Measurements from ENCODE around the gene INSM1.

INSM1 gene

GRCh38 chr20:20390393-20390792, 22.5 kb downstream of the INSM1 start:
- TF ChIP-seq Cebpa-rat (IDR thresholded peaks at IDR 0.05), result no peak
- Histone ChIP-seq H3K9ac (no peak overlapping the region), H3K9me3 (no peaks in the 10 kb centered on the region), H3K4me2 (no peak overlapping the region), H3K27me3 (no peaks in the 10 kb centered on the region), H3K4me3 (no peak overlapping the region), H3K4me1 (peaks cover 10% of the 10 kb centered on the region), H3K36me3 (peaks cover 29% of the 10 kb centered on the region; the same call in 1 of the 2 replicates), H3K27ac (no peak overlapping the region), H4K20me1 (no peaks in the 10 kb centered on the region)

- H3K4me2 ChIP-seq, result no peak overlapping the region
- H3K4me3 ChIP-seq, result no peak overlapping the region
- H3K9me3 ChIP-seq, result no peaks in the 10 kb centered on the region
- H3K4me1 ChIP-seq, result peaks cover 10% of the 10 kb centered on the region
- no peaks in the 10 kb centered on the region for H4K20me1 ChIP-seq
- no peaks in the 10 kb centered on the region for H3K27me3 ChIP-seq
- peaks cover 33% of the 10 kb centered on the region; the same call in 1 of the 2 replicates for H3K36me3 ChIP-seq
- no peak overlapping the region for H3K27ac ChIP-seq
- H3K9ac ChIP-seq, result no peak overlapping the region
- no peak for TF ChIP-seq Cebpa-rat (IDR thresholded peaks at IDR 0.05)
Measured at GRCh38 chr20:20391115-20391514, 23.2 kb downstream of the INSM1 start.

- Histone ChIP-seq H4K20me1 (no peaks in the 10 kb centered on the region), H3K9me3 (no peaks in the 10 kb centered on the region), H3K27ac (no peak overlapping the region), H3K4me1 (peaks cover 10% of the 10 kb centered on the region), H3K4me2 (no peak overlapping the region), H3K4me3 (no peak overlapping the region), H3K27me3 (no peaks in the 10 kb centered on the region), H3K9ac (no peak overlapping the region), H3K36me3 (peaks cover 36% of the 10 kb centered on the region; the same call in 1 of the 2 replicates)
- TF ChIP-seq Cebpa-rat (IDR thresholded peaks at IDR 0.05), result no peak
Measured at GRCh38 chr20:20391766-20392165, 23.9 kb downstream of the INSM1 start.

GRCh38 chr20:20393207-20394120, 25.6 kb downstream of the INSM1 start:
- no peak overlapping the region for H3K4me3 ChIP-seq
- H3K4me1 ChIP-seq, result no peaks in the 10 kb centered on the region
- H3K4me2 ChIP-seq, result no peak overlapping the region
- H3K9me3 ChIP-seq, result no peaks in the 10 kb centered on the region
- no peak for TF ChIP-seq Cebpa-rat (IDR thresholded peaks at IDR 0.05)
- H3K9ac ChIP-seq, result no peak overlapping the region
- H3K27me3 ChIP-seq, result no peaks in the 10 kb centered on the region
- no peaks in the 10 kb centered on the region for H4K20me1 ChIP-seq
- H3K27ac ChIP-seq, result no peak overlapping the region
- H3K36me3 ChIP-seq, result peaks cover 43% of the 10 kb centered on the region; the same call in 1 of the 2 replicates

- no peak for TF ChIP-seq Cebpa-rat (IDR thresholded peaks at IDR 0.05)
- Histone ChIP-seq H3K4me3 (no peak overlapping the region), H3K4me2 (no peak overlapping the region), H3K4me1 (no peaks in the 10 kb centered on the region), H3K9ac (no peak overlapping the region), H3K27ac (no peak overlapping the region), H3K27me3 (no peaks in the 10 kb centered on the region), H3K36me3 (peaks cover 42% of the 10 kb centered on the region; the same call in 1 of the 2 replicates), H4K20me1 (no peaks in the 10 kb centered on the region), H3K9me3 (no peaks in the 10 kb centered on the region)
Measured at GRCh38 chr20:20395087-20395486, 27.2 kb downstream of the INSM1 start.

- Histone ChIP-seq H3K4me3 (no peak overlapping the region), H3K36me3 (peaks cover 38% of the 10 kb centered on the region; the same call in 1 of the 2 replicates), H3K9ac (no peak overlapping the region), H3K9me3 (no peaks in the 10 kb centered on the region), H4K20me1 (no peaks in the 10 kb centered on the region; the same call in 1 of the 2 replicates), H3K4me1 (no peaks in the 10 kb centered on the region), H3K27me3 (no peaks in the 10 kb centered on the region), H3K27ac (no peak overlapping the region), H3K4me2 (no peak overlapping the region)
- no peak for TF ChIP-seq Cebpa-rat (IDR thresholded peaks at IDR 0.05)
Measured at GRCh38 chr20:20395903-20396568, 28.1 kb downstream of the INSM1 start.

GRCh38 chr20:20396794-20397193, 28.9 kb downstream of the INSM1 start:
- Histone ChIP-seq H3K4me1 (no peaks in the 10 kb centered on the region), H3K4me3 (no peak overlapping the region), H3K27me3 (no peaks in the 10 kb centered on the region), H3K4me2 (no peak overlapping the region), H3K9ac (no peak overlapping the region), H3K9me3 (no peaks in the 10 kb centered on the region), H4K20me1 (no peaks in the 10 kb centered on the region; the same call in 1 of the 2 replicates), H3K27ac (no peak overlapping the region), H3K36me3 (peaks cover 31% of the 10 kb centered on the region; the same call in 1 of the 2 replicates)
- no peak for TF ChIP-seq Cebpa-rat (IDR thresholded peaks at IDR 0.05)

GRCh38 chr20:20398123-20398522, 30.2 kb downstream of the INSM1 start:
- H3K27ac ChIP-seq, result no peak overlapping the region
- H3K4me1 ChIP-seq, result no peaks in the 10 kb centered on the region
- H4K20me1 ChIP-seq, result no peaks in the 10 kb centered on the region; the same call in 1 of the 2 replicates
- no peak overlapping the region for H3K4me3 ChIP-seq
- no peaks in the 10 kb centered on the region for H3K27me3 ChIP-seq
- TF ChIP-seq Cebpa-rat (IDR thresholded peaks at IDR 0.05), result no peak
- no peaks in the 10 kb centered on the region for H3K9me3 ChIP-seq
- peaks cover 18% of the 10 kb centered on the region; the same call in 1 of the 2 replicates for H3K36me3 ChIP-seq
- H3K4me2 ChIP-seq, result no peak overlapping the region
- H3K9ac ChIP-seq, result no peak overlapping the region

- Histone ChIP-seq H3K4me3 (no peak overlapping the region), H3K27me3 (no peaks in the 10 kb centered on the region), H4K20me1 (no peaks in the 10 kb centered on the region; the same call in 1 of the 2 replicates), H3K4me2 (no peak overlapping the region), H3K9me3 (no peaks in the 10 kb centered on the region), H3K36me3 (peaks cover 15% of the 10 kb centered on the region; the same call in 1 of the 2 replicates), H3K9ac (no peak overlapping the region), H3K4me1 (no peaks in the 10 kb centered on the region), H3K27ac (no peak overlapping the region)
- no peak for TF ChIP-seq Cebpa-rat (IDR thresholded peaks at IDR 0.05)
Measured at GRCh38 chr20:20399531-20400500, 31.9 kb downstream of the INSM1 start.
